ENCODE data around the gene VSTM5. TPM values are rescaled to one million over a fixed set of nuclear protein-coding genes. Genes with fewer than 3 reads are reported as not detected.

The VSTM5 gene
- polyA plus RNA-seq, 1 of the 3 experiments (the other 2 are of a cell fraction): 0.12 TPM

DNA sequence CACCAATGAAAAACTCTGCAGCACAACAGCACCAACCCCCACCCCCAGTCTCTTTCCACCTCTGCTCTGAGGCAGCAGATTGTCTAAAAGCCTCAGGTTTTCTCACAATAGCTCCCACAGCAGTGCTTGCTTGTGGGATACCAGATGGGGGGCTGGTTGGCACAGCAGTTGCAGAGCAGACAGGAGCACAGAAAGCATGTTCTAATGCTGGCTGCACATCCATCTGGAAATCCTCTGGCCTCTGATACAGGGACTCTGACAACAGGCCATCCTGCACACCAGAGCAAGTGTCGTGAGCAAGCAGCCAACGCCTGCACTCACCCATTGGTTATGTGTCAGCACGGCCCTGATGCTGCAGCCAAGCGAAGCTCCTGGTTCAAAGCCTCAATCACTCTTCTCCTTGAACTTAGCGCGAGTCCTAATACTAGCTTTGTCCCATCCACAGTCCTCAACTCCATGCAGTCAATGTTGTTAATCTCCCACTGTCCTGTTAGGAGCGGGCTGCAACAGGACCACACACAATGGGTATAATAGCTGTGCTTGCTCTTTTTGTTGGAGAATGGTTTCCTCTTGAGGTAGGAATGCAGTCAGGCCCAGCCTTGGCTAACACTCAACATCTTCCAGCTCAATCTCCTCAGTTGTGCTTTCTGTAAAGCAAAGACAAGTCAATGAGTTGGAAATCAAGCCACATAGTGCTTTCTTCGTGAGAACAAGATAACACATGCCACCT lies 30.3 kb downstream of the VSTM5 start:
- H3K9me3 ChIP-seq: no peaks in the 10 kb centered on the region
- CTCF ChIA-PET: interaction anchor here (0.6 kb wide), 1 partner anchor 20 kb away, joined by 3 read pairs; no protein-coding TSS in a partner anchor
- TF ChIP-seq SIN3A (IDR thresholded peaks at IDR 0.05; ENCODE audit: borderline replicate concordance, low read depth, low read length) (no peak), EP300 (IDR thresholded peaks at IDR 0.05; ENCODE audit: borderline replicate concordance in 1 of 2, low read depth in 1 of 2, low read length in 1 of 2) (no peak), TAF1 (IDR thresholded peaks at IDR 0.05; ENCODE audit: borderline replicate concordance, low read depth, low read length) (no peak), FOXM1 (IDR thresholded peaks at IDR 0.05; ENCODE audit: low read depth) (no peak), CHD2 (IDR thresholded peaks at IDR 0.05; ENCODE audit: low read length, partially characterized antibody) (no peak), GATA2 (CRISPR knock-in tag; IDR thresholded peaks at IDR 0.05) (no peak), ELF1 (IDR thresholded peaks at IDR 0.05) (no peak), RFX5 (IDR thresholded peaks at IDR 0.05; ENCODE audit: low read length) (no peak), POLR2AphosphoS5 (IDR thresholded peaks at IDR 0.05; ENCODE audit: low read depth, low read length) (no peak)
- TF ChIP-seq, protein P1, sequence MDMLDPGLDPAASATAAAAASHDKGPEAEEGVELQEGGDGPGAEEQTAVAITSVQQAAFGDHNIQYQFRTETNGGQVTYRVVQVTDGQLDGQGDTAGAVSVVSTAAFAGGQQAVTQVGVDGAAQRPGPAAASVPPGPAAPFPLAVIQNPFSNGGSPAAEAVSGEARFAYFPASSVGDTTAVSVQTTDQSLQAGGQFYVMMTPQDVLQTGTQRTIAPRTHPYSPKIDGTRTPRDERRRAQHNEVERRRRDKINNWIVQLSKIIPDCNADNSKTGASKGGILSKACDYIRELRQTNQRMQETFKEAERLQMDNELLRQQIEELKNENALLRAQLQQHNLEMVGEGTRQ (IDR thresholded peaks at IDR 0.05; ENCODE audit: borderline replicate concordance, low read depth, low read length): no peak
- TF ChIP-seq, protein P2, sequence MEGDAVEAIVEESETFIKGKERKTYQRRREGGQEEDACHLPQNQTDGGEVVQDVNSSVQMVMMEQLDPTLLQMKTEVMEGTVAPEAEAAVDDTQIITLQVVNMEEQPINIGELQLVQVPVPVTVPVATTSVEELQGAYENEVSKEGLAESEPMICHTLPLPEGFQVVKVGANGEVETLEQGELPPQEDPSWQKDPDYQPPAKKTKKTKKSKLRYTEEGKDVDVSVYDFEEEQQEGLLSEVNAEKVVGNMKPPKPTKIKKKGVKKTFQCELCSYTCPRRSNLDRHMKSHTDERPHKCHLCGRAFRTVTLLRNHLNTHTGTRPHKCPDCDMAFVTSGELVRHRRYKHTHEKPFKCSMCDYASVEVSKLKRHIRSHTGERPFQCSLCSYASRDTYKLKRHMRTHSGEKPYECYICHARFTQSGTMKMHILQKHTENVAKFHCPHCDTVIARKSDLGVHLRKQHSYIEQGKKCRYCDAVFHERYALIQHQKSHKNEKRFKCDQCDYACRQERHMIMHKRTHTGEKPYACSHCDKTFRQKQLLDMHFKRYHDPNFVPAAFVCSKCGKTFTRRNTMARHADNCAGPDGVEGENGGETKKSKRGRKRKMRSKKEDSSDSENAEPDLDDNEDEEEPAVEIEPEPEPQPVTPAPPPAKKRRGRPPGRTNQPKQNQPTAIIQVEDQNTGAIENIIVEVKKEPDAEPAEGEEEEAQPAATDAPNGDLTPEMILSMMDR (IDR thresholded peaks at IDR 0.05): no peak
- H3K4me3 ChIP-seq (ENCODE audit: low read depth in 2 of 2, low read length in 1 of 2): no peak overlapping the region
- H3K9ac ChIP-seq: no peak overlapping the region
- H3K27ac ChIP-seq (ENCODE audit: low read depth in 2 of 2, low read length in 1 of 2): no peak overlapping the region
- no peak overlapping the region for H2AFZ ChIP-seq (ENCODE audit: low read depth)
- DNase-seq: no peak
- H3K27me3 ChIP-seq (ENCODE audit: insufficient read depth): no peaks in the 10 kb centered on the region
- H3F3A ChIP-seq (replicated peaks; ENCODE audit: insufficient read depth): peaks cover 9% of the 10 kb centered on the region
- no peak overlapping the region for H3K4me2 ChIP-seq
- no peaks in the 10 kb centered on the region for H3K9me2 ChIP-seq
- H3K4me1 ChIP-seq (ENCODE audit: control insufficient read depth in 1 of 2, insufficient read depth in 2 of 2, low read depth in 1 of 2, low read length in 1 of 2): peaks cover 0 to 19% of the 10 kb centered on the region in 2 experiments; a peak in 1 of 4 replicates
- peaks cover 0 to 9% of the 10 kb centered on the region in 2 experiments for H3K36me3 ChIP-seq (replicated peaks in 1 of 2; ENCODE audit: control insufficient read depth in 1 of 2, insufficient read depth in 2 of 2, low read length in 1 of 2)
- H3K79me2 ChIP-seq (ENCODE audit: insufficient read depth): no peaks in the 10 kb centered on the region
- POLR2A ChIA-PET: no interaction called here
- no peaks in the 10 kb centered on the region for H4K20me1 ChIP-seq (ENCODE audit: insufficient read depth)
- WGBS (ENCODE audit: low lambda C conversion rate): 94% methylated on average over 4 of the region's 8 CpGs

Data from SK-N-SH (cell line).